ELF-1 (cell line): ENCODE data around the gene NMNAT2.

ENCODE experiments used
- DNase-seq: peaks from one replicate; pipeline ENCODE4 v3.0.0-alpha.2; 2016; ENCODE audit warnings: low read depth, low spot score

The NMNAT2 gene

GRCh38 chr1:183239793-183240525, 178.2 kb downstream of the NMNAT2 start:
- no peak for DNase-seq

- DNase-seq, result no peak
Measured at GRCh38 chr1:183239220-183239742, 178.9 kb downstream of the NMNAT2 start.

GRCh38 chr1:183238071-183238470, 180.1 kb downstream of the NMNAT2 start:
- no peak for DNase-seq

GRCh38 chr1:183237046-183237445, 181.1 kb downstream of the NMNAT2 start:
- DNase-seq, result no peak

GRCh38 chr1:183236158-183236725, 181.9 kb downstream of the NMNAT2 start:
- peak; percentile 50 for DNase-seq

DNA sequence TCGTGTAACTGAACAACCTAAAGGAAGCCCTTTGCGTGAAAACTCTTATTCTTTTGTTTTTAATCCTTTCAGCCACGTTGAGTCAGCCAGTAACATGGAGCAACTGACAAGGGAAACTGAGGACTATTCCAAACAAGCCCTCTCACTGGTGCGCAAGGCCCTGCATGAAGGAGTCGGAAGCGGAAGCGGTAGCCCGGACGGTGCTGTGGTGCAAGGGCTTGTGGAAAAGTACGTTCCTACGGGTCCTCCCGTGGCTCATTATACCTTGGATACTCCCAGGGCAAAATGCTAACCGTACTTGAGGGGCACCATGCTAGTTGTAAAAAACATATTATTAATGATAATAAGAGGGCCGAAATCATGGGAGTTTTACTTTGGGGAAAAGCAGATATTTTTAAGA, 182.7 kb downstream of the NMNAT2 start:
- no peak for DNase-seq

DNA sequence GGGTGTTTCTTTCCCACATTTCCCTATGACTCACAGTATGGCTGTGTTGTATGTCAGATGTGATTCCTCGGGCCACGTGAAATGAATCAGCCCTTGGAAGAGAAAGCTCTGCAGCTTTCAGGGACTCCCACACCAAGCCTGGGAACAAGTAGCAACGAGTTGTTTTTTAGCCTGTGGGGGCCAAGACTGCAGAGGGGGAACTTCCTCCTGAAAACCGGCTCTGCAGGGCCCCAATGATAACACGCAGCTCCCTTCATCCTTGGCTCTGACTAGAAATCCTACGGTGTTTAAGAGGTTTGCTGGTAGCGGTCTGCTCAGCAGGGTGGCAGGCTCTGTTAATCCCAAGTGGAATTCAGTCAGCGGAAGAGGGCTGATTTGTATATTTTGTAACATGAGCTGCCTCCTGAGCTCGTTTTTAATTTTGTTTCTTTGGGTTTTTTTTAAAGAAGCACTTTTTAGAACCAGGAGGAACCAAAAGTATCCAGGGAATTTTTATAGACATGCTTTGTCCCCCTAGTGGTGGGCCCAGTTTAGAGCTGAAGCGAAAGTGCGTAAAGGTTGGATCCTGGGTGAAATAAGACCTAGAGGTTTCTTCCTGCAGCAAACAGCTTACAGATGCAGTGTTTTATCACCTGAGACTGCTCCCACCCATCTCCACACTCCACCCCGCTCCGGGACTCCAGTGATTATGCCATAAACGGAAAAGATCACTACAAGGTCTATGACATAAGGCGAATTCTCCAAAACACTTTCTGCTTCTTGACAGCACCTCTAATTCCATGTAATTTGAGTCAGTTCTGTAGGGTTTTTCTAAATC, 183.3 kb downstream of the NMNAT2 start:
- peak; percentile 88 for DNase-seq

DNA sequence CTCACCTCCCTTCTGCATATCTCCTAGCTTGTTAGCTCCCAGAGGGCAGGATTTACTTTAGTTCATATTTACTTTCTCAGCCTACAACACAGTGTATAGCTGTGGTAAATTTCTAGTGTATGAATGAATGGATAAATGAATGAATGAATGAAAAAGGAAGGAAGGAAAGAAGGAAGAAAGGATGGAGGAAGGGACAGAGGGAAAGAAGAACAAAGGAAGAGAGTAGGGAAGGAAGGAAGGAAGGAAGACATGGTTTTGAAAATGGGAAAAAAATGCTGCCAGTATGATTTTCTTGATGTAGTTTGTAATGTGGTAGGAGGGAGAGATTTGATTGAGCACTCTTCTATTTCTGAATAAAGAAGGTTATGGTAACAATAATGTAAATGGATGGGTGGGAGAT, 185.1 kb downstream of the NMNAT2 start:
- DNase-seq, result no peak

DNA sequence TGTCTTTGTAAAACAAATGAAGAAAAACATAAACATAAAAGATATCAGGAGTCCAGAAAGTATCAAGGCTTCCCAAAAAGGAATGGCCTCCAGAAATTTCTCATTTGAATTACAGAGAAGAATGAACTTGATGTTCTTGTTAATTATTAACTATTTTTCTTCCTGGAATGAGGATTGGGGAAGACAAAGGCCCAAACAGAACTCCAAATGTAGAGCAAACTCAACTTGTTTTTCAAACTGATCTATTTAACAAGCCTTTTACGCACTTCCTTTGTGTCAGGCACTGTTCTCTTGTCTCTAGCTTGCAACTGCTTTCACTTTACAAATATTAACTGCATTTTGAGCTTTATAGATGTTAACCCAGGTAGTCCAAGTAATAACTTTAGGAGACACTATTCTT, 186.6 kb downstream of the NMNAT2 start:
- no peak for DNase-seq

DNA sequence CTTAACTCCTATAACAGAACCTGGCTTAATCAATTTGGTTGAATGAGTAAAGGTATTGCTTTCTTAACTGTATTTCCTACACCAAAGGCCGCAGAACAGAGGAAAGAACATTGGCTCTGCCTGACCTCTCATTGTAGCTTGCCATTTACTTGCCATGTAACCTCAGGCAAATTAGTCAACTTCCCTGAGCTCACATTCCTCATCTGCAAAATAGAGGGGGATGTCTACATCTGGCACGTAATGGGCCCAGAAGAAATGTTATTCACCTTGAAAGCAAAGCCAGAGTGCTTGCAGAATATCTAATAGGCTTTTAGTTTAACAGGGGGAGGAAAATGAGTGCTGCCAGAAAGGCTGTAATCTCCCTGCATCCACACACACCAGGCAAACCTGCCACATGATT, 187.8 kb downstream of the NMNAT2 start:
- DNase-seq, result no peak

DNA sequence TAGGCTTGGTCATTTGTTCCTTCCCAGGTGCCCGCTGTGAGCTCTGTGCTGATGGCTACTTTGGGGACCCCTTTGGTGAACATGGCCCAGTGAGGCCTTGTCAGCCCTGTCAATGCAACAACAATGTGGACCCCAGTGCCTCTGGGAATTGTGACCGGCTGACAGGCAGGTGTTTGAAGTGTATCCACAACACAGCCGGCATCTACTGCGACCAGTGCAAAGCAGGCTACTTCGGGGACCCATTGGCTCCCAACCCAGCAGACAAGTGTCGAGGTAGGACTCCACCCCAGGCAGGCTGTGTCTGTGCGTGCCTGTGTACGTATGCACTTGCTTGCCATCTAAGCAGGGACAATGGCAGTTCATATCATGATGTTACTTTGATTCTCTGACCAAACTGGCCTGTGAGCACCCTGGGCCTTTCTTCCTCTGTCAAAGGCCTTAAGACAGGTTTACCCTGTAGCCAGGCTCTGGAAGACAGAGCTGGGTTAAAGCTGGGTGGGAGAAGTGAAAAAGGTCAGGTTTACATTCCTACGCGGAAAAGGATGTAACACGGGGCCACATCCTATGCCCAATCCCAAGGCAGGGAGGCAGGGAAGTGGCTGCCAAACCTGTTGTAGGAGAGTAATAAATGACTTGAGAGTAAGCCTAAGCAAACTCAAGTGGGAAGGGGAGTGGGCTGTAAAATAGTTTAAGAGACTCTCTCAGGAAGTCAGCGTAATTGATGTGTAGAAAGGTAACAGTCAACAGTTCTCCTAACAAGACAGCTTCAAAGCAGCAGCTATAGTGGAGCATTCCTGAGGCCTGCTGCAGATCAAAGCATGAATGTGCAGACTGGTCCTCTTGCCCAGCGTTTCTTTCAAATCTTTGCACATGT, 189.6 kb downstream of the NMNAT2 start:
- peak; percentile 66 for DNase-seq

GRCh38 chr1:183227422-183228346, 190.5 kb downstream of the NMNAT2 start:
- peak; percentile 82 for DNase-seq

DNA sequence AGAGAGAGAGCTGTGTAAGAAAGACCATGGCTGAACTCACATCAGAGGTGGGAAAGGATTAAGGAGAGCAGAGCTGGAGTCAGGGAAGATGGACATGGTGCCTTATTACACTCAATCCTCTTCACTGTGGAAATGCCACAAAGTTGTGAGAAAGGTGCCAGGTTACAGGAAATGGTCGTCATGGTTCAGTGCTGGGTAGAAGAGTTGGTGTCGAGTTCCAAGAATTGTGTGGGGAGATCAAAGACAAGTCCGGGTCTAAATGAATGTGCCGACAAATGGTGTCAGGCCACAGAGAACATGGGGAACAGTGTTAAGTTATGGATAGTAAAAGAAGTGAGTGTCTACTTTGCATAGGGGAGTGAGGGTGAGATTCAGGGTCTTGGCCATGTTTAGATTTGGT, 191.2 kb downstream of the NMNAT2 start:
- no peak for DNase-seq

DNA sequence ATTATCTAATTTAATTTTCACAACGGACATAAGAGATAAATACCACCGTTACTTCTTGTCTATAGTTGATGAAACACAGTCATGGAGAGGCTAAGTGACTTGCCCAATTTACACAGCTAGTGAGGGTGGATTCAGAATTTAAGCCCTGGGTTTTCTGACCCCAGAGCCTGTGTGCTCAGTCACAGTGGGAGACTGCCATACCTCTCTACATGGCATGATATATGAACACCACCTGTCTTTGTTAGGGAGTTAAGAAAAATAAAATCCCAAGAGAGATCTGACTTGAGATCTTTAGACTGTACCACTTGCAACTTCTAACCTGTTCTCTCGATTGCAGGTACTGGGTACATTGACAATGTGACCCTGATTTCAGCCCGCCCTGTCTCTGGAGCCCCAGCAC, 191.8 kb downstream of the NMNAT2 start:
- DNase-seq, result no peak

- DNase-seq, result no peak
Measured at GRCh38 chr1:183223467-183223866, 194.7 kb downstream of the NMNAT2 start.

- DNase-seq, result no peak
Measured at GRCh38 chr1:183222909-183223308, 195.3 kb downstream of the NMNAT2 start.

DNA sequence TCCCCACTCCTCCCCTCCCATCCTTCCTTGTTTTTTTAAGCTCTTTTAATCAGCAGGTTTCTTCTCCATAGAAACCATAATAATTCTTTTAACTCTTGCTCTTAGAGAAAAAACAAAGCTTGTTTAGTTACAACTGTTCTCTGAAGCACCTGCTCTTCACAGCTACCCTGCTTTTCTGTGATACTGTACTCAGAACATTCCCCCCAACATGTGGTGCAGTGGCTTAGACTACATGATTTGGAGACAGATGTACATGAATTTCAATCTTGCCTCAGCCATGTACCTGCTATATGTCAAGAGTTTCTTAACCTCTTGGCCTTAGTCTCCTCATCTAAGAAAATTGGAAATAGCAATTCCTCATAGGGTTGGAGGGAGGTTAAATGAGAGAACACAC, 198.6 kb downstream of the NMNAT2 start:
- DNase-seq, result no peak

GRCh38 chr1:183218971-183219615, 199.1 kb downstream of the NMNAT2 start:
- peak; percentile 38 for DNase-seq

- DNase-seq, result no peak
Measured at GRCh38 chr1:183218027-183218618, 200.1 kb downstream of the NMNAT2 start.
